HS-5 (cell line): ENCODE results near the gene FASTKD3.
A peak's percentile ranks its signal among the peaks of the same experiment; 100 is the strongest.

ENCODE experiments used
- DNase-seq: peaks from one replicate; pipeline ENCODE4 v3.0.0-alpha.2; 2012; ENCODE audit warnings: low read depth

The FASTKD3 gene

GRCh38 chr5:7881091-7881490 lies 12.3 kb upstream of the FASTKD3 start:
- DNase-seq: no peak

- no peak for DNase-seq
Measured at GRCh38 chr5:7878381-7878873, 9.6 kb upstream of the FASTKD3 start.

GRCh38 chr5:7877851-7878250 lies 9.0 kb upstream of the FASTKD3 start:
- DNase-seq: no peak

GRCh38 chr5:7876867-7877266 lies 8.0 kb upstream of the FASTKD3 start:
- peak; percentile 74 for DNase-seq

GRCh38 chr5:7875151-7875550 lies 6.3 kb upstream of the FASTKD3 start:
- DNase-seq: no peak

GRCh38 chr5:7874639-7875038 lies 5.8 kb upstream of the FASTKD3 start:
- DNase-seq: no peak

GRCh38 chr5:7873216-7873615 lies 4.4 kb upstream of the FASTKD3 start:
- DNase-seq: no peak

GRCh38 chr5:7872517-7873130 lies 3.8 kb upstream of the FASTKD3 start:
- DNase-seq: no peak

GRCh38 chr5:7871653-7872052 lies 2.8 kb upstream of the FASTKD3 start:
- DNase-seq: no peak

- DNase-seq: no peak
Measured at GRCh38 chr5:7869474-7870136, 774 bp upstream of the FASTKD3 start.

- DNase-seq: no peak
Measured at GRCh38 chr5:7868427-7868772, 431 bp downstream of the FASTKD3 start.

- DNase-seq: no peak
Measured at GRCh38 chr5:7867260-7867659, 1.6 kb downstream of the FASTKD3 start.

DNA sequence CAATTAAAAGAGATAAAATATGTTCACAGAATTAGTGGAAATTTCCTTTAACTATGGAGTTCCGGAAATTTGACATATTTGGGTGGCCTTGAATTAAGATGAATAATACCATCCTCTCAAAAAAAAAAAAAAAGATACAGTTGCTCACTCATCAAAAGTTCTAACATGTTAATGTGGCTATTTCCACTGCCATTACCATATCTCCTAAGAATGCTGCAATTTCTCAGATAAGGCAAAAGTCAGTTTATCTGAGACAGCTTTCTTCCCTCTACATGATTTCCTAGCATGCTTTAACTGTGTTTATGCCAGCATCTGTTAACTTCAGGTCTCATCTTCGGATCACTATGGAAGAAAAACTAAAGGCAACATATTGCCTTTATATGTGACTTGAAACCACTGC lies 2.6 kb downstream of the FASTKD3 start:
- DNase-seq: no peak

GRCh38 chr5:7857926-7858632 lies 10.8 kb downstream of the FASTKD3 start:
- DNase-seq: no peak

DNA sequence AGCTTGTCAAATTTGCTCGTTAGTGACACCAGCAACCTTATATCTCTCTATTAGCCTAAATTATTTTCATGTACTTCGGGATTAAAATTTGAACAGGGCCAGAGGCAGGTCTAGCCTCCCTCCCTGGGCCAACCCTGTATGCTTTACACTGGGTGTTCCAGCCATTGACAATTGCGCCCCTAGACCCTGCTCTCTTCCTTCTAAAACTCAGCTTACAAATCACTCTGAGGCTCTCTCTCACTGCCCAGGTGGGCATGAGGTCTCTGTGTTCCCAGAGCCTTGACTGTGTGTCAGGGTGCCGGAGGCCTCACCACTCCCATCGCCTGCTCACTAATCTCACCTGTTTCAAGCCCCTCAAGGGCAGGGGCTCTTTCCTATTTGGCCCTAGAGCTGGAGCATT lies 11.5 kb downstream of the FASTKD3 start:
- DNase-seq: no peak

DNA sequence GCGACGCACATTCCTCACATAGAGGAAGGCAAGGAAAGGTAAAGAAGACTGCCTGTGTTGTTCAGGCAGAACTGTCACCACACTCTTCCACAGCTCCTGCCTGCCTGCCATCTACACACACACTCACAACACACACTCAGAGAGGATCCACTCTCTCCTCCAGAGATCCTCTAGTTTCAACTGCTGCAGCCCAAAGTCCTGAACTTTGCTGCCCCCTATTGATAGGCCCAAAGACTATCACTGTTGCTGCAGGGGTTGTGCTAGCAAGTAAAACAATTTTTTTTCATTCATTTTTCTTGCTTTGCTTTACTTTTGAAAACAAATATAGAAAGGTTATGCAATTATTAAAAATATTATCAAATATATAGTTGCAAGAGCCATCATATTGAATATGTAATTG lies 12.0 kb downstream of the FASTKD3 start:
- no peak for DNase-seq

GRCh38 chr5:7855611-7856010 lies 13.2 kb downstream of the FASTKD3 start:
- no peak for DNase-seq

GRCh38 chr5:7852988-7853387 lies 15.8 kb downstream of the FASTKD3 start:
- DNase-seq: no peak

- DNase-seq: no peak
Measured at GRCh38 chr5:7852542-7852941, 16.3 kb downstream of the FASTKD3 start.

GRCh38 chr5:7851617-7852289 lies 17.1 kb downstream of the FASTKD3 start:
- no peak for DNase-seq

DNA sequence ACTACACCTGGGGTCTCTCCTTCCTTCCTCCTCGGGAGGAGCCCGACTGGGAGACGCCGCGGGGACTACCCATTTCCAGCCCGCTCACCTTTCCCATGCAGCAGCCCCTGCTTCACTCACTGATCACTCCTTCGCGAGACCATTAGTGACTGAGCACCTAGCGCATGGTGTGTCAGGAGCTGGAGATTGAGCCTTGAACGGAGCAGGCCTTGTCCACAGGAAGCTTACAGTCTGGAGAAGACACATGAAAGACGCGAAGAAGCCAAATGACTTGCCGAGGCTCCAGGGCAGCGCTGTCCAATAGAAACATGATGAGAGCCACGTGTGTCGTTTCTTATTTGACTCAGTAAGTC lies 17.6 kb downstream of the FASTKD3 start:
- no peak for DNase-seq

GRCh38 chr5:7850395-7851239 lies 18.2 kb downstream of the FASTKD3 start, which contains the start of gene CFAP90:
Gene CFAP90, minus strand, starts transcription at chr5:7851133. Its CDS starts 112 bp downstream, at chr5:7851021.
- no peak for DNase-seq
